VCaP (cell line): ENCODE measurements around the gene UBL4A.
"Not testable (repeated sequence)": the region's sequence is repeated elsewhere in the genome, so short reads cannot be mapped to it uniquely, and the experiment has no call there.

Source experiments
- H3K27ac ChIP-seq: fragments of 450-650 bp; 2 replicates; pipeline ENCODE4 v1.5.1; 2017
- CTCF ChIP-seq: fragments of 450-650 bp; conservative IDR thresholded peaks from 2 replicates; pipeline ENCODE4 v1.5.1; 2017; ENCODE audit warnings: mild to moderate bottlenecking, moderate library complexity

UBL4A gene

GRCh38 chrX:154506483-154507332 is 20.3 kb upstream of the UBL4A start:
- H3K27ac ChIP-seq = no peak overlapping the region
- no peak for TF ChIP-seq CTCF

GRCh38 chrX:154505734-154506133 is 19.3 kb upstream of the UBL4A start:
- H3K27ac ChIP-seq = no peak overlapping the region
- no peak for TF ChIP-seq CTCF

GRCh38 chrX:154502989-154503388 is 16.6 kb upstream of the UBL4A start:
- H3K27ac ChIP-seq = no peak overlapping the region
- no peak for TF ChIP-seq CTCF

GRCh38 chrX:154502098-154502497 is 15.7 kb upstream of the UBL4A start:
- TF ChIP-seq CTCF = no peak
- no peak overlapping the region for H3K27ac ChIP-seq

- not testable (repeated sequence) for H3K27ac ChIP-seq
Observed at GRCh38 chrX:154501423-154501822, 15.0 kb upstream of the UBL4A start.

GRCh38 chrX:154496591-154497137 is 10.2 kb upstream of the UBL4A start:
- H3K27ac ChIP-seq = not testable (repeated sequence)

- TF ChIP-seq CTCF = no peak
- no peak overlapping the region for H3K27ac ChIP-seq
Observed at GRCh38 chrX:154495472-154495922, 9.1 kb upstream of the UBL4A start.

- no peak overlapping the region for H3K27ac ChIP-seq
- TF ChIP-seq CTCF = no peak
Observed at GRCh38 chrX:154494715-154495114, 8.3 kb upstream of the UBL4A start.
